ENCODE measurements around the gene ANXA5.
"Not testable (repeated sequence)": the region's sequence is repeated elsewhere in the genome, so short reads cannot be mapped to it uniquely, and the experiment has no call there.

Gene ANXA5

GRCh38 chr4:121679267-121679666 is 17.5 kb downstream of the ANXA5 start:
- DNase-seq (ENCODE audit: low read depth in 2 of 2) = no peak

DNA sequence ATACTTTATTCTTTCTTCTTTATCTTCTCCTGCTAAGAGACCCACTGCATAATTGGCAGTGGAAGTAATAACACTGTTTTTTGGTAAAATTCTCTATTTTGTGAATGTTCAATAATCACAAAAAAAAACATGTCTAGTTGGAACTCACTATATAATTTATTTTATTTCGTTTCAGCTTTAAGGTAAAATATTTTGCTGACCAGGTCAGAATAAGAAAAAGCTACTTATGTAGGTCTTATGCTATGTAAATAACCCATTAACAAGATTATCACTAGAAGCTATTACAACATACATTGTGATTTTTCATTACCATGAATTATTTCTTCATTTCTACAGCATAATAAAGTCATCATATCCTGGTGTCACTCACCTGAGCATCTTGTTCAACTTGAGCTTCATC is 19.3 kb downstream of the ANXA5 start:
- DNase-seq (ENCODE audit: low read depth in 2 of 2) = no peak

GRCh38 chr4:121676345-121677075 is 20.3 kb downstream of the ANXA5 start:
- no peak for DNase-seq (ENCODE audit: low read depth in 2 of 2)

GRCh38 chr4:121675715-121676114 is 21.1 kb downstream of the ANXA5 start:
- DNase-seq (ENCODE audit: low read depth in 2 of 2) = no peak

DNA sequence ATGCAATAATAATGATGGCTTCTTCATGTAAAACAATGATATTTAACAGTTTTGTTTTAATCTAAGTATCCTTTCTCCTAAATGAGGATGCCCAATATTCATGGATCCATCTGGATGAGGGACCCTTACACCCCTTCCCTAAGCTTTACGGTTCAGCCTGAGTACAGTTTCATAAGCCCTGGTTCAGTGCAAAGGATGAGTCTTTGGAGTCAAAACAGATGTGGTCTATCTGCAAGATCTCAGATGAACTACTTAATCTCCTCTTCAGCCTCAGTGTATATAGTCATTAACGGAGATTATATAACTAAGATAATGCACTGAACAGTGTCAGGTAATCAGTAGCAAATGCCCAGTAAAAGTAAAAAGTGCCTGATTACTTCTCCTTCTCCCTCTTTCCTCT is 22.1 kb downstream of the ANXA5 start:
- no peak for DNase-seq (ENCODE audit: low read depth in 2 of 2)

GRCh38 chr4:121674191-121674590 is 22.6 kb downstream of the ANXA5 start:
- DNase-seq (ENCODE audit: low read depth in 2 of 2) = no peak

DNA sequence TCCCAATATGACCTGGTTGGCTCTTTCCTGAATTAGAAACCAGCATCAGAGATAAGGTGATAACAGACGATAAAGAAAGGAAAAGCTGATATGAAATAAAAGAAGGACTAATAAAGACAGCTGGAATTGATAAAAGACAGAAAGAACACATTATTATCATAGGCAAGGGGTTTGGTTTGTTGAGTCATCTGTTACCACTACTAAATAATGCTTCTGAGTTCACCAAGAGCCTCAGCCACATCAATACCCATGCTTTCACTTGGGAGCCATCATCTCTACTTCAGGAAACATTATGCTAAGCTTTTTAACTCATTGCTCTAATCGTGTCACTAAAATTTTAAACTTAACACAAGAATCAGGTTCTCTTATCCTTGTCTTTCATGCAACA is 27.6 kb downstream of the ANXA5 start:
- DNase-seq (ENCODE audit: low read depth in 2 of 2) = no peak

- DNase-seq (ENCODE audit: low read depth in 2 of 2) = no peak
Observed at GRCh38 chr4:121668368-121669162, 28.2 kb downstream of the ANXA5 start.

- DNase-seq (ENCODE audit: low read depth in 2 of 2) = no peak
Observed at GRCh38 chr4:121666091-121666679, 30.6 kb downstream of the ANXA5 start.

- no peak for DNase-seq (ENCODE audit: low read depth in 2 of 2)
Observed at GRCh38 chr4:121665371-121665770, 31.4 kb downstream of the ANXA5 start.

DNA sequence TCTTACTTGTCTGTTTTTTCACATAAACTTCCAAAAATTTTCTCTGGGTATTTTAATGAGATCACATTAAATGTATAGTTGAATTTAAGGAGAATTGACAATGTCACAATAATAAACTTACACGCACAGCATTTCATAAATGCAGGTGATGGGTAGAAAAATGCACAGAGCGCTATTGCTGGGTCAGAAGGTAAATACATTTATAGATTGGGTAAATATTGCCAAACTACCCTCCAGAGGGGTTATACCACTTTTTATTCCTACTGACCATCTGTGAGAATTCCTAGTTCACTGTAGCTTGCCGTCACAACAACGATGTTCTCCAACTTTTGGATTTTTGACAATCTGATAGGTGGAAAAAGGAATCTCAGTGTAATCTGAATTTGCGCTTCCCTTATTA is 34.6 kb downstream of the ANXA5 start:
- DNase-seq (ENCODE audit: low read depth in 2 of 2) = no peak

- not testable (repeated sequence) for DNase-seq (ENCODE audit: low read depth in 2 of 2)
Observed at GRCh38 chr4:121660175-121660933, 36.4 kb downstream of the ANXA5 start.

- no peak for DNase-seq (ENCODE audit: low read depth in 2 of 2)
Observed at GRCh38 chr4:121658125-121658524, 38.7 kb downstream of the ANXA5 start.

DNA sequence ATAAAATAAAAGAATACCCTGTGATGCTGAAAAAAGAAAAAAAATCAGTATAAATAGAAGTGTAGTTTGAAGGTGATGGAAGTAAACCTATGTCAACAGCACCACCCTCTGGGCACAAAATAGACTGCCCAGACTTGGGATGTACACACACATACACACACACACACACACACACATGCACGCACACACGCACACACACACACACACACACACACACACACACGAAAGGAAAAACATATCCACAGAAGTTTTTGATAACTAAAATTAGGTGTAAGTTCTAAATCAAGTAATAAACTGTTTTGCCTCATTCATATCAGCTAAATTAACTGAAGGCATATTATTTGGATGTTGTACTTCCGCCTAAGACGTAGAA is 40.5 kb downstream of the ANXA5 start:
- DNase-seq (ENCODE audit: low read depth in 2 of 2) = peak in 1 of 2 donors; percentile 11

DNA sequence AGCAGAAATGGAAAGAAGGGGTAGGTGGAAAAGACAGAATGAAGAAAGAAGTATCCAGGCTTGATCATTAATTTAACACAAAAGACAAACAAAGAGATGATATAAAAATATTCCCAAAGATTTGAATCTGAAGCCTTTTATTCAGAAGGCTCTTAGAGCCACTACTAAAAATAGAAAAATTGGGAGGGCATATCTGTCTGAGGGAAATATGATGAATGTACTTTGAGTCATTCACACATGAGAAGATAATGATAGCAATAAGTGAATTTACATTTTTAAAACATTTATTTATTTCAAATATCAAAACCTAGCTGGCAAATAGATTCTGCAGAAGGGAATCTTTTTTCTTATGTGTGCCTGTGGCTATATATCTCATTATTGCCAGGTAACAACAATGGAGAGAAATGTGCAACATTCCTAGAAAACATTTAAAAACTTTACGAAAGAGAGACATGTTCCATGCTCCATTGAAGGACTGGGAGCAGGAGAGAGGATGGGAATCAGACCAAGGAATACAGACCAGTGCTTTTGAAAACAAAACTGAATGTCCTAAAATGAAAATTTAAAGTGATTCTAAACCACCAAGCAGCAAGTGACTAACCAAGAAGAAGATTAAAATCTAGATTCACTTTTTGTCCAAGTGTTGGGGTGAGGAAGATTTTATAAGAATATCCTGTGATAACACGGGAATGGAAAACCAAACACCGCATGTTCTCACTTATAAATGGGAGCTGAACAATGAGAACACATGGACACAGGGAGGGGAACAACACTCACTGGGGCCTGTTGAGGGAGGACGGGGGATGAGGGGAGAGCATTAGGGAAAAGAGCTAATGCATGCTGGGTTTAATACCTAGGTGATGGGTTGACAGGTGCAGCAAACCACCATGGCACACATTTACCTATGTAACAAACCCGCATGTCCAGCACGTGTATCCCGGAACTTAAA is 41.2 kb downstream of the ANXA5 start:
- no peak for DNase-seq (ENCODE audit: low read depth in 2 of 2)

GRCh38 chr4:121654738-121655137 is 42.0 kb downstream of the ANXA5 start:
- no peak for DNase-seq (ENCODE audit: low read depth in 2 of 2)

DNA sequence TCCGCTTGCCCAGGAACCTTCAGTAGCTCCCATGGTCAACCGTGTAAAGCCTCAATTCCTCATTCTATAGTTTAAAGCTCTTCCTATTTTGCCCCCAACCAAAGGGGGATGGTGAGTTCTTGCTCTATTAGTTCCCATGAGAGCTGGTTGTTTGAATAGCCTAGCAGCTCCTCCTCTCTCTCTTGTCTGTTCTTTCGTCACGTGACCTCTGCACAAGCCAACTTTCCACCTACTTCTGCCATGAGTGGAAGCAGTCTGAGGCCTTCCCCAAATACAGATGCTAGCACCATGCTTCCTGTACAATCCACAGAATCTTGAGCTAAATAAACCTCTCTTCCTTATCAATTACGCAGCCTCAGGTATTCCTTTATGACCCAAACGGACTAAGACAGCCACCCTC is 42.8 kb downstream of the ANXA5 start:
- DNase-seq (ENCODE audit: low read depth in 2 of 2) = no peak

GRCh38 chr4:121653214-121653613 is 43.6 kb downstream of the ANXA5 start:
- no peak for DNase-seq (ENCODE audit: low read depth in 2 of 2)

- no peak for DNase-seq (ENCODE audit: low read depth in 2 of 2)
Observed at GRCh38 chr4:121651597-121651996, 45.2 kb downstream of the ANXA5 start.

DNA sequence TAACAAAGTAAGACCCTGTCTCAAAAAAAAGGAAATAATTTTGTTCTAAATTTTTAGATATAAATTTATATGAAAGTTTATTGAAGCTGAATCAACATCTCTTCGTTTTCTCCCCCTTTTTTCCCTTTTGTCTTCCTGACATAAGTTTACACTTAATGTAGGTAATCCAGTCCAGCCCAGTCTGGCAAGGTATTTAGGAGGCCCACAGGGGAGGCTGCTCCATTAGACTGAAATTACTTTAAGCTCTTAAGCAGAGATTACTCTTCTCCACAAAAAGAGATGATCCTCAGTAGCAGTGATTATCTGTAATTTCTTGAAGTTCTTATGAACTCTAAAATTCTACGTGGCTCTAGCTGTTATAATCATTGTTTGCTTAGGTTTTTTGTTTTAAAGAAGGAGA is 46.0 kb downstream of the ANXA5 start:
- DNase-seq (ENCODE audit: low read depth in 2 of 2) = no peak

- no peak for DNase-seq (ENCODE audit: low read depth in 2 of 2)
Observed at GRCh38 chr4:121648516-121648915, 48.3 kb downstream of the ANXA5 start.
